Spleen (tissue), 11 donors: ENCODE results near the gene IL22RA1. TPM values are rescaled to one million over a fixed set of nuclear protein-coding genes. Genes with fewer than 3 reads are reported as not detected.

Experiments
- DNase-seq: peaks from one replicate; pipeline ENCODE4 v3.0.0-alpha.2; 2020
- H3K27ac ChIP-seq, 8 donors: fragments of 200-600 bp; sonication (generic) in 7 of 8; 1 replicate in 4 of 8; 2 replicates in 4 of 8; pipeline versions ENCODE4 v1.5.0 to v1.8.0; 2016 to 2021; ENCODE audit warnings: inconsistent platforms in 4 of 8, mild to moderate bottlenecking in 4 of 8, moderate library complexity in 1 of 8
- H3K27me3 ChIP-seq, 7 donors: fragments of 200-600 bp; sonication (generic) in 6 of 7; replicated peaks in 1 of 7; 1 replicate in 4 of 7; 2 replicates in 3 of 7; pipeline versions ENCODE4 v1.5.0 to v1.8.0; 2016 to 2021; ENCODE audit warnings: inconsistent platforms in 3 of 7, mild to moderate bottlenecking in 1 of 7
- H3K36me3 ChIP-seq, 6 donors: fragments of 200-600 bp; sonication (generic) in 5 of 6; 1 replicate in 4 of 6; 2 replicates in 2 of 6; pipeline versions ENCODE4 v1.5.0 to v1.8.0; 2016 to 2021; ENCODE audit warnings: inconsistent platforms in 2 of 6
- H3K4me1 ChIP-seq, 6 donors: fragments of 200-600 bp; sonication (generic) in 5 of 6; 1 replicate in 3 of 6; 2 replicates in 3 of 6; pipeline versions ENCODE4 v1.5.0 to v1.8.0; 2016 to 2021; ENCODE audit warnings: inconsistent platforms in 3 of 6
- H3K4me3 ChIP-seq, 8 donors: fragments of 200-600 bp; sonication (generic) in 7 of 8; 1 replicate in 4 of 8; 2 replicates in 4 of 8; pipeline versions ENCODE4 v1.5.0 to v1.8.0; 2016 to 2021; ENCODE audit warnings: inconsistent platforms in 4 of 8, mild to moderate bottlenecking in 4 of 8, moderate library complexity in 2 of 8
- H3K9me3 ChIP-seq, 8 donors: fragments of 200-600 bp; sonication (generic) in 7 of 8; 1 replicate in 4 of 8; 2 replicates in 4 of 8; pipeline versions ENCODE4 v1.5.0 to v1.8.0; 2016 to 2021; ENCODE audit warnings: inconsistent platforms in 4 of 8
- POLR2A ChIP-seq, 3 donors: fragments of 450-650 bp; IDR thresholded peaks; one replicate each; pipeline ENCODE4 v1.5.1; 2017; ENCODE audit warnings: antibody characterized with exemption in 3 of 3, mild to moderate bottlenecking in 1 of 3
- POLR2AphosphoS5 ChIP-seq, 3 donors: sonication (generic); formaldehyde crosslinking; IDR thresholded peaks; one replicate each; pipeline ENCODE4 v1.5.1; 2017; ENCODE audit warnings: antibody characterized with exemption in 3 of 3
- WGBS, 5 donors: extraction: QIAGEN DNeasy Blood & Tissue Kit in 3 of 5; methylation state at CpG; one replicate each; pipeline versions ENCODE4 v1.1.5 to v1.1.7; 2013 to 2018; 5-methylcytosine and 5-hydroxymethylcytosine counted together
- intact Hi-C: fragments of 100-400 bp; cut with DNase I; formaldehyde crosslinking; loops from one replicate; pipeline ENCODE4 v1.15.0; 2023; ENCODE audit warnings: low total_unique reads
- polyA plus RNA-seq, 3 donors: library from polyadenylated mRNA; stranded (reverse); fragments of 200-250 nt; gene quantifications; one replicate each; pipeline ENCODE4 v1.2.1, GENCODE V29; 2013
- total RNA-seq, 7 donors: library from RNA; depleted of rRNA in 3 of 7; stranded (reverse); fragments of >200 nt in 3 of 7; fragmentation: NEBNext Ultra II Directional in 4 of 7; extraction: Animal tissue kit (Norgen Biotek cat#: 25700) in 4 of 7; gene quantifications; one replicate each; pipeline versions ENCODE4 v1.1.0 to v1.2.1, GENCODE V29; 2016 to 2021
- TF ChIP-seq, protein P1 (sequence below), 11 experiments: fragments of 200-600 bp in 7 of 11; fragments of 450-650 bp in 4 of 11; sonication (generic) in 4 of 11; IDR thresholded peaks in 8 of 11; conservative IDR thresholded peaks in 3 of 11; 1 replicate in 7 of 11; 2 replicates in 4 of 11; pipeline versions ENCODE4 v1.4.0 to v1.8.0; 2016 to 2021; ENCODE audit warnings: antibody characterized with exemption in 11 of 11, inconsistent platforms in 4 of 11, mild to moderate bottlenecking in 1 of 11
- donor health status: healthy with polysubstance abuse.
- donor health status: DM: no; HTN: no; CAD: no; lungs with moderate emphysema.
- donor health status: DM: no; HTN: no; CAD: no.
- donor health status: Bipolar disorder and iron deficiency.
- donor health status: healthy.
- donor health status: DM: no; HTN: no; CAD: no.
- donor health status: DM: yes; HTN: yes; CAD: no.

IL22RA1 gene
- total and polyA plus RNA-seq, 10 donors: not detected

- no peak overlapping the region for H3K4me3 ChIP-seq
- WGBS, 5 donors: 68 to 93% (median 86%) methylated on average over 6 of the region's 6 CpGs
- H3K27me3 ChIP-seq: peaks cover 0 to 6% (median 0%) of the 10 kb centered on the region in 7 donors
- no peak for DNase-seq
- H3K9me3 ChIP-seq: no peaks in the 10 kb centered on the region
- intact Hi-C loops: no loop called here
- no peak overlapping the region for H3K27ac ChIP-seq
- H3K4me1 ChIP-seq: no peaks in the 10 kb centered on the region
- H3K36me3 ChIP-seq: no peaks in the 10 kb centered on the region
- TF ChIP-seq, protein P1, sequence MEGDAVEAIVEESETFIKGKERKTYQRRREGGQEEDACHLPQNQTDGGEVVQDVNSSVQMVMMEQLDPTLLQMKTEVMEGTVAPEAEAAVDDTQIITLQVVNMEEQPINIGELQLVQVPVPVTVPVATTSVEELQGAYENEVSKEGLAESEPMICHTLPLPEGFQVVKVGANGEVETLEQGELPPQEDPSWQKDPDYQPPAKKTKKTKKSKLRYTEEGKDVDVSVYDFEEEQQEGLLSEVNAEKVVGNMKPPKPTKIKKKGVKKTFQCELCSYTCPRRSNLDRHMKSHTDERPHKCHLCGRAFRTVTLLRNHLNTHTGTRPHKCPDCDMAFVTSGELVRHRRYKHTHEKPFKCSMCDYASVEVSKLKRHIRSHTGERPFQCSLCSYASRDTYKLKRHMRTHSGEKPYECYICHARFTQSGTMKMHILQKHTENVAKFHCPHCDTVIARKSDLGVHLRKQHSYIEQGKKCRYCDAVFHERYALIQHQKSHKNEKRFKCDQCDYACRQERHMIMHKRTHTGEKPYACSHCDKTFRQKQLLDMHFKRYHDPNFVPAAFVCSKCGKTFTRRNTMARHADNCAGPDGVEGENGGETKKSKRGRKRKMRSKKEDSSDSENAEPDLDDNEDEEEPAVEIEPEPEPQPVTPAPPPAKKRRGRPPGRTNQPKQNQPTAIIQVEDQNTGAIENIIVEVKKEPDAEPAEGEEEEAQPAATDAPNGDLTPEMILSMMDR (IDR thresholded peaks at IDR 0.05 in 8 of 11, conservative IDR thresholded peaks at IDR 0.05 in 3 of 11): no peak
- TF ChIP-seq POLR2A (IDR thresholded peaks at IDR 0.05) (no peak), POLR2AphosphoS5 (IDR thresholded peaks at IDR 0.05) (no peak)
Measured at GRCh38 chr1:24081190-24081589, 61.8 kb downstream of the IL22RA1 start.

- WGBS, 5 donors: 73 to 85% (median 82%) methylated on average over 8 to 10 of the region's 10 CpGs
- no peak for DNase-seq
- Histone ChIP-seq H3K36me3 (no peaks in the 10 kb centered on the region), H3K4me3 (no peak overlapping the region), H3K4me1 (no peaks in the 10 kb centered on the region), H3K9me3 (no peaks in the 10 kb centered on the region), H3K27ac (no peak overlapping the region), H3K27me3 (peaks cover 0 to 6% (median 0%) of the 10 kb centered on the region in 7 donors)
- TF ChIP-seq POLR2A (IDR thresholded peaks at IDR 0.05) (no peak), POLR2AphosphoS5 (IDR thresholded peaks at IDR 0.05) (no peak)
- TF ChIP-seq, protein P1 (IDR thresholded peaks at IDR 0.05 in 8 of 11, conservative IDR thresholded peaks at IDR 0.05 in 3 of 11): no peak
- intact Hi-C loops: no loop called here
Measured at GRCh38 chr1:24080131-24080530, 62.8 kb downstream of the IL22RA1 start.

DNA sequence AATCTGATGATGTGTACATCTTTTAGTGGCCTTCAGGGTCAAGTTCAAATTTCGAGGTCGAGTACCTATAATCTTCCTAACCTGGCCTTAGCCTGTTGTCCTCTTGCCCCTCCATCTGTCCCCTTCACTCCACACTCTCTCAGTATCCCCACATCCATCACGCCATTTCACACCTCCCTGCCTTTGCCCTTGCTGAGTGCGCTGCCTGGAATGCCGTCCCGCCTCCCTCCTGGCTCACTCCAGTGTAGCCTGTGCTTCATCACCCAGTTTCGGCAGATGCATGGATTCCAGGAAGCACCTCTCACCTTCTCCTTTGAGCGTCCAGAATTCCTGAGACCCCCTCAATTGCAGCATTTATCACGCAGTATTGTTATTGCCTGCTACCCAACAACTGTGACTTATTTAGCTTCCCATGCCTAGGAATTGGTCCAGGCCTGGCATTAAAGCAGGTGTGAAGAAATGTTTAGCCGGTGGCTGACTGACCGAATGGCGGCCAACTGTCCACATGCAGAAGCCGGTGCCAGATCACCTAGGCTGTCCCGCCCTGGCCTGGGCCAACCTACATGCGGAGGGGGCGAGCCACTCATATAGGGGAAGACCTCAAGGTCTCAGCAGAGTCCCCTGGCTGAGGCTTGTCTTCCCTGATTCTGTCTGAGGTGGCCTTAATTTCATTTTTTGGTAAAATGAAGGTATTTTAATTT is 65.5 kb downstream of the IL22RA1 start:
- no peak for DNase-seq
- Histone ChIP-seq H3K27me3 (peaks cover 0 to 6% (median 0%) of the 10 kb centered on the region in 7 donors), H3K27ac (no peak overlapping the region), H3K4me1 (no peaks in the 10 kb centered on the region), H3K9me3 (no peaks in the 10 kb centered on the region), H3K36me3 (no peaks in the 10 kb centered on the region), H3K4me3 (no peak overlapping the region)
- no peak for TF ChIP-seq POLR2A (IDR thresholded peaks at IDR 0.05)
- TF ChIP-seq, protein P1 (IDR thresholded peaks at IDR 0.05 in 8 of 11, conservative IDR thresholded peaks at IDR 0.05 in 3 of 11): no peak
- no peak for TF ChIP-seq POLR2AphosphoS5 (IDR thresholded peaks at IDR 0.05)
- 81 to 91% (median 89%) methylated on average over 16 of the region's 16 CpGs for WGBS, 5 donors
- intact Hi-C loops: no loop called here

- Histone ChIP-seq H3K9me3 (no peaks in the 10 kb centered on the region), H3K27ac (no peak overlapping the region), H3K27me3 (no peaks in the 10 kb centered on the region), H3K4me3 (no peak overlapping the region), H3K36me3 (no peaks in the 10 kb centered on the region), H3K4me1 (peaks cover 0 to 7% (median 3%) of the 10 kb centered on the region in 6 donors)
- no peak for DNase-seq
- WGBS, 5 donors: 88 to 92% (median 91%) methylated on average over 8 of the region's 8 CpGs
- no peak for TF ChIP-seq POLR2A (IDR thresholded peaks at IDR 0.05)
- TF ChIP-seq, protein P1 (IDR thresholded peaks at IDR 0.05 in 8 of 11, conservative IDR thresholded peaks at IDR 0.05 in 3 of 11): no peak
- no peak for TF ChIP-seq POLR2AphosphoS5 (IDR thresholded peaks at IDR 0.05)
- intact Hi-C loops: no loop called here
Measured at GRCh38 chr1:24075946-24076345, 67.0 kb downstream of the IL22RA1 start.
